Gastrocnemius medialis (tissue), 4 donors: ENCODE results near the gene ESRRB. TPM values are rescaled to one million over a fixed set of nuclear protein-coding genes. Genes with fewer than 3 reads are reported as not detected.

ENCODE experiments used
- ATAC-seq, 2 donors: fragments of 150-250 bp; one replicate each; pipeline ENCODE4 v1.9.1; 2016
- DNase-seq, 2 donors: peaks; one replicate each; pipeline ENCODE4 v3.0.0-alpha.2; 2019
- H3K27ac ChIP-seq, 4 donors: fragments of 200-600 bp; sonication (generic); 1 replicate in 1 of 4; 2 replicates in 3 of 4; pipeline ENCODE4 v1.5.1; 2016 to 2018; ENCODE audit warnings: mild to moderate bottlenecking in 2 of 4, moderate library complexity in 1 of 4
- H3K27me3 ChIP-seq, 3 donors: fragments of 200-600 bp; sonication (generic) in 2 of 3; 1 replicate in 1 of 3; 2 replicates in 2 of 3; pipeline versions ENCODE4 v1.5.1 to v1.6.0; 2016 to 2019; ENCODE audit warnings: mild to moderate bottlenecking in 1 of 3, moderate library complexity in 1 of 3
- H3K36me3 ChIP-seq, 2 donors: fragments of 200-600 bp; sonication (generic) in 1 of 2; one replicate each; pipeline ENCODE4 v1.5.1; 2017 to 2018
- H3K4me1 ChIP-seq, 2 donors: fragments of 200-600 bp; sonication (generic) in 1 of 2; one replicate each; pipeline ENCODE4 v1.5.1; 2016 to 2017; ENCODE audit warnings: mild to moderate bottlenecking in 2 of 2
- H3K4me3 ChIP-seq, 4 donors: fragments of 200-600 bp; sonication (generic) in 3 of 4; 1 replicate in 1 of 4; 2 replicates in 3 of 4; pipeline ENCODE4 v1.5.1; 2016 to 2019; ENCODE audit warnings: mild to moderate bottlenecking in 2 of 4
- H3K9me3 ChIP-seq, 3 donors: fragments of 200-600 bp; sonication (generic) in 2 of 3; 1 replicate in 1 of 3; 2 replicates in 2 of 3; pipeline ENCODE4 v1.5.1; 2016 to 2019
- POLR2A ChIP-seq, 2 donors: fragments of 450-650 bp; IDR thresholded peaks; one replicate each; pipeline ENCODE4 v1.6.1; 2017; ENCODE audit warnings: antibody characterized with exemption in 2 of 2, mild to moderate bottlenecking in 2 of 2, moderate library complexity in 2 of 2
- in situ Hi-C, 4 donors: fragments of 200-750 bp; cut with MboI; loops; one replicate each; pipeline versions ENCODE4 v1.15.0 to v1.8.0; 2017; ENCODE audit warnings: low sequenced_read_pairs in 4 of 4
- intact Hi-C: fragments of 100-400 bp; cut with DNase I; formaldehyde crosslinking; loops from one replicate; pipeline ENCODE4 v1.15.1; 2023; ENCODE audit warnings: low total_unique reads
- total RNA-seq, 4 donors: library from RNA; depleted of rRNA; stranded (reverse); fragments of >200 nt; gene quantifications; one replicate each; pipeline versions ENCODE4 v1.1.0 to v1.2.3, GENCODE V29; 2016
- TF ChIP-seq, protein P1 (sequence below), 5 experiments: fragments of 450-650 bp in 3 of 5; fragments of 200-600 bp in 2 of 5; sonication (generic) in 2 of 5; IDR thresholded peaks in 4 of 5; conservative IDR thresholded peaks in 1 of 5; 1 replicate in 4 of 5; 2 replicates in 1 of 5; pipeline ENCODE4 v1.5.1; 2016 to 2019; ENCODE audit warnings: antibody characterized with exemption in 5 of 5, mild to moderate bottlenecking in 3 of 5, moderate library complexity in 3 of 5

ESRRB gene
- total RNA-seq, 4 donors from 2014 or later = 1.1 to 9.4 (median 5.3) TPM

DNA sequence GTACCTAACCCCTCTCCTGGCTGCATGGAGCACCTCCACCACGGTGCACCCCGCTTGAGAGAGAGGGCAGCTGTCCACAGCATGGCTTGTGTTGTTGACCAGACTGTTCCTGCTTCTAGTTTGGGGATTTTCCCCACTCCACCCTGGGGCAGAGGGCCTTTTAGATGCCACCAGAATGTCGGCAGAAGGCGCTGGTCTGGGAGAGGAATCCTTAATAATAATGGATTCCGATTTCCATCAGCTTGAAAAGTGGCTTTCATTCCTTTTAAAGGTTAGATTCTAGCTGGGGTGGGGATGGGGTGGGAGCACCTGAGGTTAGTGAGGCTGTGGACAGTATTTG, 1.8 kb downstream of the ESRRB start:
- peaks cover 0 to 9% of the 10 kb centered on the region in 2 donors for H3K4me1 ChIP-seq
- ATAC-seq = no peak
- in situ Hi-C loops = loop anchor here in 1 of 4 donors (25.0 kb wide), 1 partner anchor 665 kb away; no protein-coding TSS in a partner anchor
- no peak for DNase-seq
- intact Hi-C loops = no loop called here
- H3K27me3 ChIP-seq = peaks cover 8 to 28% (median 20%) of the 10 kb centered on the region in 3 donors
- no peak overlapping the region for H3K4me3 ChIP-seq
- no peaks in the 10 kb centered on the region for H3K36me3 ChIP-seq
- no peaks in the 10 kb centered on the region for H3K9me3 ChIP-seq
- no peak overlapping the region for H3K27ac ChIP-seq
- no peak for TF ChIP-seq POLR2A (IDR thresholded peaks at IDR 0.05)
- TF ChIP-seq, protein P1, sequence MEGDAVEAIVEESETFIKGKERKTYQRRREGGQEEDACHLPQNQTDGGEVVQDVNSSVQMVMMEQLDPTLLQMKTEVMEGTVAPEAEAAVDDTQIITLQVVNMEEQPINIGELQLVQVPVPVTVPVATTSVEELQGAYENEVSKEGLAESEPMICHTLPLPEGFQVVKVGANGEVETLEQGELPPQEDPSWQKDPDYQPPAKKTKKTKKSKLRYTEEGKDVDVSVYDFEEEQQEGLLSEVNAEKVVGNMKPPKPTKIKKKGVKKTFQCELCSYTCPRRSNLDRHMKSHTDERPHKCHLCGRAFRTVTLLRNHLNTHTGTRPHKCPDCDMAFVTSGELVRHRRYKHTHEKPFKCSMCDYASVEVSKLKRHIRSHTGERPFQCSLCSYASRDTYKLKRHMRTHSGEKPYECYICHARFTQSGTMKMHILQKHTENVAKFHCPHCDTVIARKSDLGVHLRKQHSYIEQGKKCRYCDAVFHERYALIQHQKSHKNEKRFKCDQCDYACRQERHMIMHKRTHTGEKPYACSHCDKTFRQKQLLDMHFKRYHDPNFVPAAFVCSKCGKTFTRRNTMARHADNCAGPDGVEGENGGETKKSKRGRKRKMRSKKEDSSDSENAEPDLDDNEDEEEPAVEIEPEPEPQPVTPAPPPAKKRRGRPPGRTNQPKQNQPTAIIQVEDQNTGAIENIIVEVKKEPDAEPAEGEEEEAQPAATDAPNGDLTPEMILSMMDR (IDR thresholded peaks at IDR 0.05 in 4 of 5, conservative IDR thresholded peaks at IDR 0.05 in 1 of 5) = no peak

DNA sequence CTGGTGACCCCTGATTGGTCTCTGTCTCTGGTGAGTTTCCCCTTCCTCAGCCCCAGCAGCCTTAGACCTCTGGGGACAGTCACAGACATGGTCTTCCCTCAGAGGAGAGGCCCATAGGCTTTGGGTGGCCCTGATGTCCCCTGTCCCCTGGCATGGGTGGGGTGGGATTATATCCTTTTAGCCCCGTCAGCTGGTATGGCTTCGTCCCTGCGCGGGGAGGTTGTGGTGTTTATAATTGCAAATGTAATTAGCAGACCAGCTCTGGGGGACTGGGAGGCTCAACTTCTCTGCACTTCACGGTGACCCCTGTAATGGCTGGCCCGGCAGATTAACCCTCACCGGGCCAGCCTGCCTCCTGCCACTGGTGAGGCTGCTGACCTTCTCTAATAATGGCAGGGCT, 5.1 kb downstream of the ESRRB start:
- DNase-seq (no peak), ATAC-seq (no peak)
- no peak for TF ChIP-seq POLR2A (IDR thresholded peaks at IDR 0.05)
- TF ChIP-seq, protein P1 (IDR thresholded peaks at IDR 0.05 in 4 of 5, conservative IDR thresholded peaks at IDR 0.05 in 1 of 5) = no peak
- no peaks in the 10 kb centered on the region for H3K36me3 ChIP-seq
- no peak overlapping the region for H3K4me3 ChIP-seq
- intact Hi-C loops (no loop called here), in situ Hi-C loops (loop anchor here in 2 of 4 donors (10.0 to 25.0 kb wide), 2 partner anchors 326 to 669 kb away; no protein-coding TSS in a partner anchor)
- peaks cover 7 to 19% (median 15%) of the 10 kb centered on the region in 3 donors for H3K27me3 ChIP-seq
- peaks cover 0 to 9% of the 10 kb centered on the region in 2 donors for H3K4me1 ChIP-seq
- no peak overlapping the region for H3K27ac ChIP-seq
- no peaks in the 10 kb centered on the region for H3K9me3 ChIP-seq

DNA sequence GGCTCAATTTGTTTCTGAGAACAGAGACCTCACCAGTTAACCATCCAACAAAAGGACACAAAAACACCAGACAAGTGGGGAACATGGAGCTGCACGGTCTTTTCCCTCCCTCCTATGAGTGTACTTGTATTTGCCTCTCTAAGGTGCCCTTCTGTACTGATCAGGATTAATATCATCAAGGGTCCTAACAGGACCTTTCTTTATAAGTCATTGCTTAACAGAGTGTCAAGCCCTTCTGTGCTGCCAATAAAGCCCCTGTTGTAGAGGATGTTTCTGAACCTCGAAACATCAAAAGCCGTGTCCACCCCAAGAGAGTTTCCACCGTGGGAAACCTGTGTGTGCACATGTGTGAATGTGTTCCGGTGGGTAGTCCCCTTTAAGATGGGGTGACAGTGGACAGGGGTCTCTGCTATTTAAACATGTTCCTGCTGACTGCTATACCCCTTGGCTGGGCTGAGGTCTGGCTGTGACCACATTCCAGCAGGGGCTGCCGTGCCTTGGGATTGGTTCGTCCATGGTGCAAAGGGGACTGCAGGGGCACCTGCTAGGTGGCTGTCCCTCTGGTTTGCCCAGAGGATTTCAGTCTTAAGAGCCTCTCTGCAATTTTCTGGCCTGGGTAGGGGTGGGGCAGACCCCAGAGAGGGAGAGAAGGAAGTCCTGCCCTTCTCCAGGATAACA, 6.0 kb downstream of the ESRRB start:
- Histone ChIP-seq H3K9me3 (no peaks in the 10 kb centered on the region), H3K27me3 (peaks cover 0 to 9% (median 7%) of the 10 kb centered on the region in 3 donors), H3K36me3 (no peaks in the 10 kb centered on the region), H3K27ac (no peak overlapping the region), H3K4me3 (no peak overlapping the region), H3K4me1 (peaks cover 0 to 3% of the 10 kb centered on the region in 2 donors)
- DNase-seq (no peak), ATAC-seq (no peak)
- TF ChIP-seq, protein P1 (IDR thresholded peaks at IDR 0.05 in 4 of 5, conservative IDR thresholded peaks at IDR 0.05 in 1 of 5) = no peak
- TF ChIP-seq POLR2A (IDR thresholded peaks at IDR 0.05) = no peak
- in situ Hi-C loops (loop anchor here in 2 of 4 donors (10.0 to 25.0 kb wide), 2 partner anchors 327 to 670 kb away; no protein-coding TSS in a partner anchor), intact Hi-C loops (no loop called here)

DNA sequence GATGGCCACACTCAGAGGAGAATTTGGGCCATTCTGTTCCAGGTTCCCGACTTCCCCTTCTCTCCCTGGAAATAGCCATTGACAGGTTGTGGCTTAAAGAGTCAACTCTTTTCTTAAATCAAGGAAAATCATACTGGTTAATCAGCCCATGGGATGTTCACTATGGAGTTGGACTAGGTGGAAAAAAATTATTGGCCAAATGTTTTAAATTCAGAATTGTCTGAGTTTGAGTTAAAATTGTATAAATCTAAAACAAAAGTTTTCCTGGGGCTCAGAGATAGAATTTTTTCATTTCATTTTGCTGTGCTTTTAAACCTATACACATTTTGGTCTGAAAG, 6.5 kb downstream of the ESRRB start:
- no peak overlapping the region for H3K27ac ChIP-seq
- TF ChIP-seq POLR2A (IDR thresholded peaks at IDR 0.05) = no peak
- TF ChIP-seq, protein P1 (IDR thresholded peaks at IDR 0.05 in 4 of 5, conservative IDR thresholded peaks at IDR 0.05 in 1 of 5) = no peak
- H3K9me3 ChIP-seq = no peaks in the 10 kb centered on the region
- intact Hi-C loops = no loop called here
- in situ Hi-C loops = loop anchor here in 2 of 4 donors (10.0 to 25.0 kb wide), 2 partner anchors 328 to 670 kb away; no protein-coding TSS in a partner anchor
- H3K4me1 ChIP-seq = no peaks in the 10 kb centered on the region
- H3K4me3 ChIP-seq = no peak overlapping the region
- no peak for DNase-seq
- no peak for ATAC-seq
- H3K27me3 ChIP-seq = peaks cover 0 to 4% (median 3%) of the 10 kb centered on the region in 3 donors
- no peaks in the 10 kb centered on the region for H3K36me3 ChIP-seq
